ENCODE data around the gene DOCK6.

DOCK6 gene

GRCh38 chr19:11273989-11274388, 11.7 kb upstream of the DOCK6 start:
- no peak for DNase-seq (ENCODE audit: low read depth in 2 of 2)

- no peak for DNase-seq (ENCODE audit: low read depth in 2 of 2)
These were observed 11.0 kb upstream of the DOCK6 start for GRCh38 chr19:11273296-11273695.

GRCh38 chr19:11269408-11269807, 7.1 kb upstream of the DOCK6 start:
- no peak for DNase-seq (ENCODE audit: low read depth in 2 of 2)

- no peak for DNase-seq (ENCODE audit: low read depth in 2 of 2)
These were observed 6.5 kb upstream of the DOCK6 start for GRCh38 chr19:11268783-11269267.

GRCh38 chr19:11267316-11268085, 5.2 kb upstream of the DOCK6 start:
- DNase-seq (ENCODE audit: low read depth in 2 of 2): no peak

- DNase-seq (ENCODE audit: low read depth in 2 of 2): no peak
These were observed 3.5 kb upstream of the DOCK6 start for GRCh38 chr19:11265785-11266236.

GRCh38 chr19:11265177-11265784, 3.0 kb upstream of the DOCK6 start:
- DNase-seq (ENCODE audit: low read depth in 2 of 2): no peak

- DNase-seq (ENCODE audit: low read depth in 2 of 2): no peak
These were observed 2.3 kb upstream of the DOCK6 start for GRCh38 chr19:11264452-11265176.

GRCh38 chr19:11263726-11264125, 1.4 kb upstream of the DOCK6 start:
- no peak for DNase-seq (ENCODE audit: low read depth in 2 of 2)

- DNase-seq (ENCODE audit: low read depth in 2 of 2): no peak
These were observed 823 bp downstream of the DOCK6 start for GRCh38 chr19:11261431-11261970.

GRCh38 chr19:11260996-11261395, 1.3 kb downstream of the DOCK6 start:
- no peak for DNase-seq (ENCODE audit: low read depth in 2 of 2)

- no peak for DNase-seq (ENCODE audit: low read depth in 2 of 2)
These were observed 4.4 kb downstream of the DOCK6 start for GRCh38 chr19:11257846-11258380.

GRCh38 chr19:11256189-11256588, 6.1 kb downstream of the DOCK6 start:
- no peak for DNase-seq (ENCODE audit: low read depth in 2 of 2)

GRCh38 chr19:11254666-11255065, 7.7 kb downstream of the DOCK6 start:
- no peak for DNase-seq (ENCODE audit: low read depth in 2 of 2)

GRCh38 chr19:11252665-11253355, 9.5 kb downstream of the DOCK6 start:
- DNase-seq (ENCODE audit: low read depth in 2 of 2): no peak

- no peak for DNase-seq (ENCODE audit: low read depth in 2 of 2)
These were observed 10.5 kb downstream of the DOCK6 start for GRCh38 chr19:11251650-11252314.

- DNase-seq (ENCODE audit: low read depth in 2 of 2): no peak
These were observed 11.1 kb downstream of the DOCK6 start for GRCh38 chr19:11251217-11251616.

- no peak for DNase-seq (ENCODE audit: low read depth in 2 of 2)
These were observed 13.5 kb downstream of the DOCK6 start for GRCh38 chr19:11248852-11249251.

- DNase-seq (ENCODE audit: low read depth in 2 of 2): no peak
These were observed 14.4 kb downstream of the DOCK6 start for GRCh38 chr19:11247934-11248333.

- DNase-seq (ENCODE audit: low read depth in 2 of 2): no peak
These were observed 14.9 kb downstream of the DOCK6 start for GRCh38 chr19:11247391-11247790.

- no peak for DNase-seq (ENCODE audit: low read depth in 2 of 2)
These were observed 15.4 kb downstream of the DOCK6 start for GRCh38 chr19:11246941-11247340.
